SU-DHL-6 (cell line): ENCODE results near the gene DLX5.

Source experiments
- EZH2phosphoT487 ChIP-seq: fragments of 200-600 bp; sonication (generic), shearing (Covaris generic); conservative IDR thresholded peaks from 2 replicates; pipeline ENCODE4 v1.6.1; 2018; ENCODE audit warnings: mild to moderate bottlenecking, antibody characterized with exemption, low read length, moderate library complexity, mixed read lengths
- TF ChIP-seq, protein P1 (sequence below): fragments of 200-600 bp; sonication (generic); IDR thresholded peaks from one replicate; pipeline ENCODE4 v1.5.1; 2017; ENCODE audit warnings: antibody characterized with exemption, mild to moderate bottlenecking, low read length, moderate library complexity; ENCODE audit not compliant: insufficient read depth, poor library complexity, severe bottlenecking

DNA sequence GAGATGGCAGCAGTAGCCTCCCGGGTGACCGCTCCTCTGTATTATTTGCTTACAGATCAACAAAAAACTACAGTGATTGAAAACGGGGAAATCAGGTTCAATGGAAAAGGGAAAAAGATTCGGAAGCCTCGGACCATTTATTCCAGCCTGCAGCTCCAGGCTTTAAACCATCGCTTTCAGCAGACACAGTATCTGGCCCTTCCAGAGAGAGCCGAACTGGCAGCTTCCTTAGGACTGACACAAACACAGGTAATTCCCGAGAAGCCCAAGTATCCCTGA lies 17.1 kb downstream of the DLX5 start:
- TF ChIP-seq, protein P1, sequence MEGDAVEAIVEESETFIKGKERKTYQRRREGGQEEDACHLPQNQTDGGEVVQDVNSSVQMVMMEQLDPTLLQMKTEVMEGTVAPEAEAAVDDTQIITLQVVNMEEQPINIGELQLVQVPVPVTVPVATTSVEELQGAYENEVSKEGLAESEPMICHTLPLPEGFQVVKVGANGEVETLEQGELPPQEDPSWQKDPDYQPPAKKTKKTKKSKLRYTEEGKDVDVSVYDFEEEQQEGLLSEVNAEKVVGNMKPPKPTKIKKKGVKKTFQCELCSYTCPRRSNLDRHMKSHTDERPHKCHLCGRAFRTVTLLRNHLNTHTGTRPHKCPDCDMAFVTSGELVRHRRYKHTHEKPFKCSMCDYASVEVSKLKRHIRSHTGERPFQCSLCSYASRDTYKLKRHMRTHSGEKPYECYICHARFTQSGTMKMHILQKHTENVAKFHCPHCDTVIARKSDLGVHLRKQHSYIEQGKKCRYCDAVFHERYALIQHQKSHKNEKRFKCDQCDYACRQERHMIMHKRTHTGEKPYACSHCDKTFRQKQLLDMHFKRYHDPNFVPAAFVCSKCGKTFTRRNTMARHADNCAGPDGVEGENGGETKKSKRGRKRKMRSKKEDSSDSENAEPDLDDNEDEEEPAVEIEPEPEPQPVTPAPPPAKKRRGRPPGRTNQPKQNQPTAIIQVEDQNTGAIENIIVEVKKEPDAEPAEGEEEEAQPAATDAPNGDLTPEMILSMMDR = no peak
- no peak for TF ChIP-seq EZH2phosphoT487
